Caco-2 (cell line): ENCODE measurements around the gene ADISSP. TPM values are rescaled to one million over a fixed set of nuclear protein-coding genes. Genes with fewer than 3 reads are reported as not detected.

Experiments
- BruUV-seq: library from RNA; stranded (reverse); fragments of 400-500 nt; replicated peaks from 2 replicates; lab custom pipeline; 2021; lab: Mats Ljungman, UMichigan
- CTCF ChIA-PET: fragments of 300-600 bp; sonication (Branson Sonifier 250); formaldehyde crosslinking; loops from one replicate; lab custom pipeline; 2022; ENCODE audit warnings: antibody characterized with exemption; lab: Charles Lee
- POLR2A ChIA-PET: fragments of 300-600 bp; sonication (Branson Sonifier 250); formaldehyde crosslinking; loops from one replicate; lab custom pipeline; 2022; ENCODE audit warnings: antibody characterized with exemption; lab: Charles Lee
- DNase-seq, 2 experiments: peaks; one replicate each; pipeline versions ENCODE4 v3.0.0 to v3.0.0-alpha.2; 2020 to 2022
- H3K27me3 ChIP-seq: replicated peaks from 2 replicates; pipeline ENCODE4 v1.6.0; 2011; ENCODE audit warnings: low read length; ENCODE audit not compliant: control insufficient read depth, insufficient read depth
- H3K36me3 ChIP-seq: 2 replicates; pipeline ENCODE4 v1.5.1; 2011; ENCODE audit warnings: low read length; ENCODE audit not compliant: control insufficient read depth, insufficient read depth
- H3K4me1 ChIP-seq: fragments of 250-450 bp; sonication (Bioruptor Pico); 2 replicates; pipeline ENCODE4 v1.5.1; 2020; ENCODE audit warnings: mild to moderate bottlenecking
- H3K4me3 ChIP-seq: 2 replicates; pipeline ENCODE4 v1.5.1; 2011; ENCODE audit warnings: low read depth, mild to moderate bottlenecking, control low read depth, low read length
- H3K9me3 ChIP-seq: fragments of 250-450 bp; sonication (Bioruptor Pico); 2 replicates; pipeline ENCODE4 v1.5.1; 2020; ENCODE audit warnings: mild to moderate bottlenecking, moderate library complexity
- H3K27ac Mint-ChIP-seq: one replicate; pipeline ENCODE4 v1.8.0; 2022; ENCODE audit warnings: mixed read lengths; ENCODE audit not compliant: unreplicated experiment
- H3K27me3 Mint-ChIP-seq: one replicate; pipeline ENCODE4 v1.8.0; 2022; ENCODE audit warnings: mixed read lengths; ENCODE audit not compliant: insufficient read depth, unreplicated experiment
- H3K36me3 Mint-ChIP-seq: one replicate; pipeline ENCODE4 v1.8.0; 2022; ENCODE audit warnings: mild to moderate bottlenecking, mixed read lengths; ENCODE audit not compliant: insufficient read depth, unreplicated experiment
- H3K4me1 Mint-ChIP-seq: one replicate; pipeline ENCODE4 v1.8.0; 2022; ENCODE audit warnings: low read depth, mixed read lengths; ENCODE audit not compliant: unreplicated experiment
- H3K4me3 Mint-ChIP-seq: one replicate; pipeline ENCODE4 v1.8.0; 2022; ENCODE audit warnings: mild to moderate bottlenecking, moderate library complexity, mixed read lengths; ENCODE audit not compliant: unreplicated experiment
- H3K9me3 Mint-ChIP-seq: one replicate; pipeline ENCODE4 v1.8.0; 2022; ENCODE audit warnings: mixed read lengths; ENCODE audit not compliant: unreplicated experiment
- intact Hi-C: fragments of 100-400 bp; cut with micrococcal nuclease; formaldehyde crosslinking; loops from one replicate; pipeline ENCODE4 v1.10.0; 2022; ENCODE audit not compliant: unreplicated experiment
- total RNA-seq: library from RNA; stranded (reverse); gene quantifications from 2 replicates; pipeline ENCODE4 v1.2.3, GENCODE V29; 2022
- TF ChIP-seq, protein P1 (sequence below), 2 experiments: fragments of 200-600 bp in 1 of 2; IDR thresholded peaks; 1 replicate in 1 of 2; 2 replicates in 1 of 2; pipeline versions ENCODE4 v1.5.1 to v1.8.0; 2011 to 2022; ENCODE audit warnings: antibody characterized with exemption in 1 of 2, control low read depth in 1 of 2, inconsistent platforms in 1 of 2, low read depth in 1 of 2, low read length in 1 of 2, mild to moderate bottlenecking in 1 of 2, moderate library complexity in 1 of 2; ENCODE audit not compliant: insufficient read depth in 1 of 2, severe bottlenecking in 1 of 2, unreplicated experiment in 1 of 2

ADISSP gene
- total RNA-seq, 1 experiment from 2014 or later = 56.1 TPM

DNA sequence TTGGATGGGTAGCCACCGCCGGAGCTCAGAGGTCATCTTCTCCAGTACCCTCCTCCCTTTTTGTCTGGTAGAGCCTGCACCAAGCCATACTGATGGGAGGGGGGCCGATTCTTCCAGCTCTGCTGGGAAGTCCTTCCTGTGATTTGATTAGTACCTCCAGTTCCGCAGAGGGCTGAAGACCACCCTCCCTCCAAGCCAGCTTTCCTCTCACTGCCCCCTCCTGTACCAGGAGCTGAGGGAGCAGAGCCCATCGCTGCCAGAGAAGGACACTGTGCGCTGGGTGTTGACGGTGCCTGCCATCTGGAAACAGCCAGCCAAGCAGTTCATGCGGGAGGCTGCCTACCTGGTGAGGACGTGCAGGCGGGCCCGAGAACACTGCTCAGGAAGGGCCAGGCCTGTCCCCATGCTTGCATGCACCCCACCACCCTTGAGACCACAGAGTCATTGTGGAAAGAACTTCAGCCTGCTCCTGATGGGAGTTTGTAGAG is 21.8 kb downstream of the ADISSP start:
- TF ChIP-seq, protein P1, sequence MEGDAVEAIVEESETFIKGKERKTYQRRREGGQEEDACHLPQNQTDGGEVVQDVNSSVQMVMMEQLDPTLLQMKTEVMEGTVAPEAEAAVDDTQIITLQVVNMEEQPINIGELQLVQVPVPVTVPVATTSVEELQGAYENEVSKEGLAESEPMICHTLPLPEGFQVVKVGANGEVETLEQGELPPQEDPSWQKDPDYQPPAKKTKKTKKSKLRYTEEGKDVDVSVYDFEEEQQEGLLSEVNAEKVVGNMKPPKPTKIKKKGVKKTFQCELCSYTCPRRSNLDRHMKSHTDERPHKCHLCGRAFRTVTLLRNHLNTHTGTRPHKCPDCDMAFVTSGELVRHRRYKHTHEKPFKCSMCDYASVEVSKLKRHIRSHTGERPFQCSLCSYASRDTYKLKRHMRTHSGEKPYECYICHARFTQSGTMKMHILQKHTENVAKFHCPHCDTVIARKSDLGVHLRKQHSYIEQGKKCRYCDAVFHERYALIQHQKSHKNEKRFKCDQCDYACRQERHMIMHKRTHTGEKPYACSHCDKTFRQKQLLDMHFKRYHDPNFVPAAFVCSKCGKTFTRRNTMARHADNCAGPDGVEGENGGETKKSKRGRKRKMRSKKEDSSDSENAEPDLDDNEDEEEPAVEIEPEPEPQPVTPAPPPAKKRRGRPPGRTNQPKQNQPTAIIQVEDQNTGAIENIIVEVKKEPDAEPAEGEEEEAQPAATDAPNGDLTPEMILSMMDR (IDR thresholded peaks at IDR 0.05; ENCODE audit: insufficient read depth in 1 of 2, low read depth in 1 of 2, low read length in 1 of 2, severe bottlenecking in 1 of 2, unreplicated experiment in 1 of 2) = no peak
- ChIA-PET CTCF (interaction anchor here (0.7 to 1.2 kb wide), 3 partner anchors 9 to 120 kb away, joined by 3 to 4 read pairs (median 3); partner anchors contain the start of gene ADISSP), POLR2A (no interaction called here)
- H3K9me3 Mint-ChIP-seq = no peaks in the 10 kb centered on the region
- Histone ChIP-seq H3K36me3 (no peaks in the 10 kb centered on the region), H3K4me3 (no peak overlapping the region), H3K4me1 (no peaks in the 10 kb centered on the region), H3K9me3 (no peaks in the 10 kb centered on the region), H3K27me3 (no peaks in the 10 kb centered on the region)
- no TSS peak for BruUV-seq
- H3K4me3 Mint-ChIP-seq = peak overlapping the region; percentile 60
- no peak overlapping the region for H3K27ac Mint-ChIP-seq
- H3K27me3 Mint-ChIP-seq = no peaks in the 10 kb centered on the region
- H3K36me3 Mint-ChIP-seq = peaks cover 8% of the 10 kb centered on the region
- intact Hi-C loops = no loop called here
- peaks cover 8% of the 10 kb centered on the region for H3K4me1 Mint-ChIP-seq
- DNase-seq = no peak

DNA sequence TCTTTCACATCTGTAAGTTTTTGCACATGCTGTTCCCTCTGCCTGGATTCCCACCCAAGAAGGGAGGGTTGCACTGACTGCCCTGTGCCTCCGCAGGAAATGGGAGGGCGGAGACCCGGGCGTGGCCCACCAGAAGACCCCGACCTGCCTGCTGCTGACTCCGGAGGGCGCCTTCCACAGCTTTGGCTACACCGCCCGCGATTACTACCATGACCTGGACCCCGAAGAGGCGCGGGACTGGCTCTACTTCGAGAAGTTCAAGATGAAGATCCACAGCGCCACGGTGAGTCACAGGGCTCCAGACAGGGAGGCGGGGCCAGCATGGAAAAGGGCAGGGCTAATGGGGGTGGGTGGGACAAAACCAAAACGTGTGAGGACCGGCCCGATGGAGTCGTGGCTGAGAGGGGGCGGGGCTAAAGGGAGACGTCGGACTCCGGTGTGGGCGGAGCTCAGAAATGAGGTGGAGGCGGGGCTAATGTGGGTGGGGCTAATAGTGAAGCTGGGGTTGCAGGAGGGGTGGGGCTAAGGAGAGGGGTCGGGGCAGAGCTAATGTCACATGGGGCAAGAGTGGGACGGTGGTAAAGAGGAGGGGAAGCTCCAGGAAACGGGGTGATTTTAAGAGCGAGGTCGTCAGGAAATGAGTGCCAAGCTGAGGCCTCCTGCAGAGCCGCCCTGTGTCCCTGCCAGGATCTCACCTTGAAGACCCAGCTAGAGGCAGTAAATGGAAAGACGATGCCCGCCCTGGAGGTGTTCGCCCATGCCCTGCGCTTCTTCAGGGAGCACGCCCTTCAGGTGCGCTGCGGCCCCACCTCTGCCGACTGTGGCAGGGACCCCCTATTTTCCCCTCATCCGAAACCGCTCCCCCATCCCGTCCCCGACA is 22.5 kb downstream of the ADISSP start:
- ChIA-PET CTCF (interaction anchor here (0.7 to 1.2 kb wide), 5 partner anchors 10 to 299 kb away, joined by 3 to 4 read pairs (median 3); partner anchors contain the start of genes ADISSP and SPEF1), POLR2A (no interaction called here)
- Histone ChIP-seq H3K27me3 (no peaks in the 10 kb centered on the region), H3K9me3 (no peaks in the 10 kb centered on the region), H3K36me3 (no peaks in the 10 kb centered on the region), H3K4me1 (no peaks in the 10 kb centered on the region), H3K4me3 (no peak overlapping the region)
- Mint-ChIP-seq H3K4me1 (peaks cover 8% of the 10 kb centered on the region), H3K4me3 (peak overlapping the region; percentile 60), H3K36me3 (peaks cover 7% of the 10 kb centered on the region), H3K27me3 (no peaks in the 10 kb centered on the region), H3K27ac (no peak overlapping the region), H3K9me3 (no peaks in the 10 kb centered on the region)
- DNase-seq = peak; percentile 78 to 90
- BruUV-seq = no TSS peak
- intact Hi-C loops = no loop called here
- TF ChIP-seq, protein P1 (IDR thresholded peaks at IDR 0.05; ENCODE audit: insufficient read depth in 1 of 2, low read depth in 1 of 2, low read length in 1 of 2, severe bottlenecking in 1 of 2, unreplicated experiment in 1 of 2) = no peak

DNA sequence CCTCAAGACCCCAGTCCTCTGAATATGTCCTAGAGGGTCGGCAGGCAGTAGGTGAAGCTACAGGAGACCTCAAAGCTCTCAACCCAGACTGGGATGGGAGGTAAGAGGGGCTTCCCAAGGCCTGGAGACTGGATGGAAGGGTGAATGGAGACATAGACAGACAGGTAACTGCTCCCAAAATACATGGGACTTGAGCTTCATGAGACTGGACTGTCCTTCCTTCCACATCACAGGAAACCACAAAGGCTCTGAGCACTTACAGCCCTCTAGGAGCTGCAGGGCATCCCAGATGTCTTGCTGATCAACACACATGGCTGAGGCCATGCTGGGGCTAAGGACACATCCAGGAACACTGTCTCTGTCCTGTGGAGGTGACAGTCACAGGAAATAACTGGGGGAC is 23.5 kb downstream of the ADISSP start:
- H3K27me3 Mint-ChIP-seq = no peaks in the 10 kb centered on the region
- Histone ChIP-seq H3K4me3 (no peak overlapping the region), H3K4me1 (no peaks in the 10 kb centered on the region), H3K36me3 (no peaks in the 10 kb centered on the region), H3K27me3 (no peaks in the 10 kb centered on the region), H3K9me3 (no peaks in the 10 kb centered on the region)
- H3K4me1 Mint-ChIP-seq = peaks cover 9% of the 10 kb centered on the region
- no peak for DNase-seq
- ChIA-PET CTCF (interaction anchor here (0.7 kb wide), 1 partner anchor 74 kb away, joined by 3 read pairs; no protein-coding TSS in a partner anchor), POLR2A (no interaction called here)
- H3K27ac Mint-ChIP-seq = no peak overlapping the region
- TF ChIP-seq, protein P1 (IDR thresholded peaks at IDR 0.05; ENCODE audit: insufficient read depth in 1 of 2, low read depth in 1 of 2, low read length in 1 of 2, severe bottlenecking in 1 of 2, unreplicated experiment in 1 of 2) = no peak
- intact Hi-C loops = no loop called here
- no TSS peak for BruUV-seq
- peaks cover 5% of the 10 kb centered on the region for H3K36me3 Mint-ChIP-seq
- H3K9me3 Mint-ChIP-seq = no peaks in the 10 kb centered on the region
- no peak overlapping the region for H3K4me3 Mint-ChIP-seq
